HUES6 (cell line): Measurements from ENCODE around the gene SIVA1.
A peak's percentile ranks its signal among the peaks of the same experiment; 100 is the strongest.
"Not testable (repeated sequence)": the region's sequence is repeated elsewhere in the genome, so short reads cannot be mapped to it uniquely, and the experiment has no call there.

Experiments
- H3K27ac ChIP-seq: 2 replicates; pipeline ENCODE4 v1.7.0; 2013; ENCODE audit warnings: low read depth, mild to moderate bottlenecking, low read length, inconsistent platforms
- H3K27me3 ChIP-seq: 2 replicates; pipeline ENCODE4 v1.6.1; 2013; ENCODE audit warnings: low read length; ENCODE audit not compliant: control insufficient read depth, insufficient read depth
- H3K36me3 ChIP-seq: 2 replicates; pipeline ENCODE4 v1.6.1; 2013; ENCODE audit warnings: low read length; ENCODE audit not compliant: control insufficient read depth, insufficient read depth
- H3K4me1 ChIP-seq: 2 replicates; pipeline ENCODE4 v1.6.1; 2013; ENCODE audit warnings: low read length; ENCODE audit not compliant: control insufficient read depth, insufficient read depth
- H3K4me3 ChIP-seq: 2 replicates; pipeline ENCODE4 v1.5.1; 2013; ENCODE audit warnings: low read depth, low read length
- H3K9ac ChIP-seq: one replicate; pipeline ENCODE4 v1.6.1; 2013; ENCODE audit warnings: mild to moderate bottlenecking, low read length
- H3K9me3 ChIP-seq: 2 replicates; pipeline ENCODE4 v1.6.1; 2013; ENCODE audit warnings: low read depth, low read length; ENCODE audit not compliant: control insufficient read depth, insufficient read depth

The SIVA1 gene

DNA sequence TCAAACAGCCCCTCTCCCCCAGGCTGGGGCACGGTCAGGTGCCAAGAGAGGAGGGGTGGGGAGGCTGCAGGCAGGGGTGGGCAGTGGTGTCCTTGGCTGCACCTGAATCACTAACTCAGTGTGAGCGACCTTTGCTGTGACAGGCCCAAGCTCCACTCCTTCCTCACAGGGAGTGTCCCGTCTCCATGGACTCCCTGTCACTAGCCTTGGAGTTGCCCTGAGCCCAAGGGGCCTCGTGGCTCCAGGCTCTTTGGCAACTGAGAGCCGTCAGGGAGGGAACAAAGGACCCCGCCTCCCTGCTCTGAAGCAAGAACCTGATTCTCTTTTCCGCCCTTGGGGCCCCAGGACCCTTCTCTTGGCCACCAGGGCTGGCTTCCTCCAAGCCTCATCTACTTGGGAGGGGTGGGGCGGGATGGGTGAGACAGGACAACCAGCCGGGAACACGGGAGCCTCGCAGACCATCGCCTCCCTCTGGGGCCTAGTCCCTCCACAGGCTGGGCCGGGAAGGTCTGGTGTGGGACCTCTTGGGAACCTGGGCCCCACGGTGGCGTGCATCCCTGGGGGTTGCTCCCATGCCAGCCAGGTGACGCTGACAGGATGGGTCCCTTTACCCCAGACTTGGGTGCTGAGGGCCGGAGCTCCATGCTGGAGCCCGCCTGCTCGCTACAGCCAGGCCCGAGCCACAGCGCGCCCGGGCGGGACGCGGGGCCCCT is 29.9 kb upstream of the SIVA1 start:
- Histone ChIP-seq H3K36me3 (peaks cover 14% of the 10 kb centered on the region), H3K9me3 (no peaks in the 10 kb centered on the region), H3K27me3 (peaks cover 7% of the 10 kb centered on the region; the same call in 1 of the 2 replicates), H3K27ac (no peak overlapping the region), H3K4me1 (peaks cover 15% of the 10 kb centered on the region), H3K4me3 (peak overlapping the region; percentile 88), H3K9ac (no peak overlapping the region)

GRCh38 chr14:104723651-104724406 is 29.1 kb upstream of the SIVA1 start, which contains the start of gene ADSS1:
Gene ADSS1, plus strand, starts transcription at chr14:104724229. Its CDS starts 42 bp downstream, at chr14:104724271.
- H3K27me3 ChIP-seq = peaks cover 10% of the 10 kb centered on the region; the same call in 1 of the 2 replicates
- peak within 1 kb of the TSS; percentile 57 for H3K9ac ChIP-seq
- H3K4me1 ChIP-seq = peaks cover 15% of the 10 kb centered on the region
- no peaks in the 10 kb centered on the region for H3K9me3 ChIP-seq
- H3K4me3 ChIP-seq = peak within 1 kb of the TSS; percentile 88
- peaks cover 11% of the 10 kb centered on the region for H3K36me3 ChIP-seq
- H3K27ac ChIP-seq = no peak within 1 kb of the TSS

GRCh38 chr14:104724407-104724980 is 28.5 kb upstream of the SIVA1 start:
- Histone ChIP-seq H3K27ac (no peak overlapping the region), H3K4me3 (peak overlapping the region; percentile 88), H3K36me3 (peaks cover 8% of the 10 kb centered on the region), H3K9ac (peak overlapping the region; percentile 53), H3K4me1 (peaks cover 15% of the 10 kb centered on the region), H3K27me3 (peaks cover 10% of the 10 kb centered on the region; the same call in 1 of the 2 replicates), H3K9me3 (no peaks in the 10 kb centered on the region)

DNA sequence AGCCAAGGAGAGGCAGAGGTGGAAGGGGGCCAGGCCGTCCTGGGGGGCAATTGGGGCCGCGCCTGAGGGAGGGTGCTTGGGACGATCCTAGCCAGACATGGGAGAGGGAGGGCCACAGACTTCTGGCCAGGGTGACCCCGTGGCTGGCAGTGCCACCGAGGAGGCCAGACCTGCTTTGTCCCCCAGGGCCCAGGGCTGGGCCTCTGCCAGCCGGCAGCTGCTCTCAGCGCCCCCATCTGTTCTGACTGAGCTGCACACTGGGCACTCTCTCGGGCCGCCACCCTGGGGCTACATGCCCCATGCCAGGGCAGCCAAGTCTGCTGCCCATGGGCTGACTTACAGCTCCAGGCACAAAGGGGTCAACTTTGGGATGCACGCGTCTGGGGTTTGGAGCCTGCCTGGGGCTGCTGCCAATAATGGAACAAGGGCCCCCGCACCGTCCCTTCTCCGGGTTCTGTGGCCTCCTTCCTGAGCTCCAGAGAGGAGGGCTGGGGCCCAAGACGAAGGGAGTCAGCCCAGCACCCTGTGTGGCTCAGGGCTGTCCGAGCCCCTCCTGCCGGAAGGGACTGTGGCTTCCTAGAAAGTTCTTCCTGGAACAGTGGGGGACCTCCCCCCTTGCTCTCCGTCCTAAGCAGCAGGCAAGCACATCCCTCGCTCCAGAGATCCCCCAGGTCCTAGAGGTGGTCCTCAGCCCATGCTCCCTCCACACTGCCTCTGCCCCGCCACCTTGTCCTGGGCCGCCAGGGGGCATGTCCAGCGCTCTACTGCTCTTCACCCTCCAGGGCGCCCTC is 27.8 kb upstream of the SIVA1 start:
- H3K36me3 ChIP-seq = peaks cover 3% of the 10 kb centered on the region
- peaks cover 15% of the 10 kb centered on the region for H3K4me1 ChIP-seq
- H3K27ac ChIP-seq = no peak overlapping the region
- H3K9ac ChIP-seq = peak overlapping the region; percentile 15
- H3K9me3 ChIP-seq = no peaks in the 10 kb centered on the region
- peaks cover 10% of the 10 kb centered on the region; the same call in 1 of the 2 replicates for H3K27me3 ChIP-seq
- peak overlapping the region; percentile 88 for H3K4me3 ChIP-seq

- Histone ChIP-seq H3K4me3 (no peak overlapping the region; the same call in 1 of the 2 replicates), H3K27ac (no peak overlapping the region), H3K36me3 (no peaks in the 10 kb centered on the region), H3K9me3 (no peaks in the 10 kb centered on the region), H3K27me3 (peaks cover 10% of the 10 kb centered on the region; the same call in 1 of the 2 replicates), H3K9ac (no peak overlapping the region), H3K4me1 (peaks cover 15% of the 10 kb centered on the region)
Measured at GRCh38 chr14:104725772-104726548, 27.0 kb upstream of the SIVA1 start.

- no peak overlapping the region for H3K27ac ChIP-seq
- H3K4me1 ChIP-seq = peaks cover 15% of the 10 kb centered on the region
- no peaks in the 10 kb centered on the region for H3K9me3 ChIP-seq
- H3K9ac ChIP-seq = no peak overlapping the region
- H3K36me3 ChIP-seq = no peaks in the 10 kb centered on the region
- peaks cover 10% of the 10 kb centered on the region; the same call in 1 of the 2 replicates for H3K27me3 ChIP-seq
- H3K4me3 ChIP-seq = no peak overlapping the region
Measured at GRCh38 chr14:104726600-104727451, 26.1 kb upstream of the SIVA1 start.

DNA sequence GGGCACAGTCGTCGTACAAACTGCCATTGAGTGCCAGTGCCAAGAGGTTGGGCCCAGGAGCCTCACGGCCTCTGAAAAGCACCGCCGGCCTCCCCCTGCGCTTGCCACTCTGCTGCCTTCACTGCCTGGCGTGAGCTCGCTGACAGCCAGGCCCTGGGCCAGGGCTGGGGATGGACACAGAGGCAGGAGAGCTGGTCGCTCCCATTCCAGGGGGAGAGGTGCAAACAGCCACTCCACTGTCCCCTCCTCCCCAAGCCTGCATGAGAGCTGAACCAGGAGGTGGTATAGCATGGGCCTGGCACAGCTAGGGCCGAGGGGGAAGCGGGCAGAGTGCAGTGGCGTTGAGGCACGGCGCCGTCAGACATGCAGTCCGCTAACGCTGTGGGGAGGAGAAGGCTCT is 24.3 kb upstream of the SIVA1 start:
- Histone ChIP-seq H3K9me3 (no peaks in the 10 kb centered on the region), H3K4me3 (no peak overlapping the region), H3K4me1 (peaks cover 9% of the 10 kb centered on the region), H3K9ac (no peak overlapping the region), H3K27ac (no peak overlapping the region), H3K27me3 (peaks cover 10% of the 10 kb centered on the region; the same call in 1 of the 2 replicates), H3K36me3 (no peaks in the 10 kb centered on the region)

DNA sequence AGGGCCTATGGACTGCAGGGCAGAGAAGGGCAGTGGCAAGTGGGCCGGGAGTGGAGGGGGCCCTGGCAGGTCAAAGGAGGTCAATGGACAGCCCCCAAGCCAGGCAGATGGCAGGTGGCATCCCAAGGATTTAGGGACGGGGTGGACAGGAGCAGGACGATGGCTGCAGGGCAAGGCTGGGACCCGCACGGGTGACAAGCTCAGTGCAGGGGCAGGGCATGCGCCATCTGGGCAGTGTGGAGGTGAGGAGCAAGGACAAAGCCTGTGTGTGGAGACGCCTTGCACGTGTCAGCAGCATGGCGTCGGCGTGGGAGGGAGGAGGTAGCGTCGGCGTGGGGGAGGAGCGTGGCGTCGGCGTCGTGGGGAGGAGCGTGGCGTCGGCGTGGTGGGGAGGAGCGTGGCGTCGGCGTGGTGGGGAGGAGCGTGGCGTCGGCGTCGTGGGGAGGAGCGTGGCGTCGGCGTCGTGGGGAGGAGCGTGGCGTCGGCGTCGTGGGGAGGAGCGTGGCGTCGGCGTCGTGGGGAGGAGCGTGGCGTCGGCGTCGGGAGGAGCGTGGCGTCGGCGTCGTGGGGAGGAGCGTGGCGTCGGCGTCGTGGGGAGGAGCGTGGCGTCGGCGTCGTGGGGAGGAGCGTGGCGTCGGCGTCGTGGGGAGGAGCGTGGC is 23.6 kb upstream of the SIVA1 start:
- not testable (repeated sequence) for H3K27ac ChIP-seq, H3K9ac ChIP-seq, H3K36me3 ChIP-seq, H3K9me3 ChIP-seq, H3K4me1 ChIP-seq, H3K4me3 ChIP-seq
- peaks cover 13% of the 10 kb centered on the region; the same call in 1 of the 2 replicates for H3K27me3 ChIP-seq

DNA sequence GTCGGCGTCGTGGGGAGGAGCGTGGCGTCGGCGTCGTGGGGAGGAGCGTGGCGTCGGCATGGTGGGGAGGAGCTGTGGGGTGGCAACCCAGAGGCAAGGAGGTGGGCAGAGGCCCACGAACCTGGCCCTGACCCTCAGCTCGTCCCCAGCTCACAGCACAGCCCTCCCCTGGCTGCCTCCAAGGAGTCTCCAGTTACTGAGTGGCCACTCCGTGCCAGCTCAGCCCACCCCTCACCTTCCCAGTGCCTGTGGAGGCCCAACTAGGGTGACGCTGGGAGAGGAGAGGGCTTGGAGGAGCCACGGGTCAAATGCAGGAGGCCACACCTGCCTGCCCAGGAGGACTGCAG is 23.1 kb upstream of the SIVA1 start:
- H3K9me3 ChIP-seq = no peaks in the 10 kb centered on the region
- H3K4me1 ChIP-seq = peaks cover 5% of the 10 kb centered on the region
- H3K27me3 ChIP-seq = peaks cover 10% of the 10 kb centered on the region; the same call in 1 of the 2 replicates
- no peaks in the 10 kb centered on the region for H3K36me3 ChIP-seq
- H3K27ac ChIP-seq = no peak overlapping the region
- no peak overlapping the region for H3K9ac ChIP-seq
- no peak overlapping the region for H3K4me3 ChIP-seq
